Stimulated activated CD8-positive, alpha-beta memory T cell treated with anti-CD3 and anti-CD28 coated beads, Interleukin-4, amount 100 ng/mL, for 24 hours (primary cell): ENCODE data around the gene LCOR.
"Not testable (repeated sequence)": the region's sequence is repeated elsewhere in the genome, so short reads cannot be mapped to it uniquely, and the experiment has no call there.

ENCODE experiments used
- DNase-seq: peaks from one replicate; pipeline ENCODE4 v3.0.0-alpha.2; 2020; ENCODE audit warnings: low read depth

Gene LCOR

DNA sequence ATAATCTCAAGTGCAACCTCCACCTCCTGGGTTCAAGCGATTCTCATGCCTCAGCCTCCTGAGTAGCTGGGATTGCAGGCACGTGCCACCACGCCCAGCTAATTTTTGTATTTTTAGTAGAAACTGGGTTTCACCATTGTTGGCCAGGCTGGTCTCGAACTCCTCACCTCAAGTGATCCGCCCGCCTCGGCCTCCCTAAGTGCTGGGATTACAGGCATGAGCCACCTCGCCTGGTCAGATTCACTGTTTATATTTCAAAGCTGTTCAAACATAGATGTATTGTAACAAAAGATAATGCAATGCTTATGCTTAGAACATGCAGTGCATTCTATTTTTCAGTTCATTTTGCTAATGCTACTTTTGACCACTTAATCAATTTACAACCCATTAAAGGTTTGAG is 111.1 kb downstream of the LCOR start:
- DNase-seq: not testable (repeated sequence)

GRCh38 chr10:96947036-96947435 is 114.9 kb downstream of the LCOR start:
- DNase-seq: no peak

DNA sequence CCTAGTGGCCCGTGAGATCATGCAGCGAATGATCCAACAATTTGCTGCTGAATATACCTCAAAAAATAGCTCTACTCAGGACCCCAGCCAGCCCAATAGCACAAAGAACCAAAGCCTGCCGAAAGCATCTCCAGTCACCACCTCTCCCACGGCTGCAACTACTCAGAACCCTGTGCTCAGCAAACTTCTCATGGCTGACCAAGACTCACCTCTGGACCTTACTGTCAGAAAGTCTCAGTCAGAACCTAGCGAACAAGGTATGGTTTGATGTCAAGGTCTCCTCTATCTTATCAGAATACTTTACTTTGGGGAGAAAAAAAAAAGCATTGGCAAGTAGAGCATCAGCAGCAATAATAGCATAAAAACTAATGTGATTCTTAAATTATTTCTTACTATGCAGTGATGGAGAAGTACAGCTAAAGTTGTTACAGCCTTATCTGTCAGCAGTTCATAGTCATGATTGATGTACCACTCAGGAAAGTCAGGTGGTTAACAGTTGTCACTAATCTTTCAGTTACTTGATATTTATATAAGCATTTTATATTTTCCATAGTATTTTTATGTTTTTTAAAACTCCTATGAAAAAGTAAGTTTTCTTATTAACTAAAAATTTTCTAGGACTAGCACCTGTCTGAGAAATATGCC is 117.1 kb downstream of the LCOR start:
- DNase-seq: no peak

DNA sequence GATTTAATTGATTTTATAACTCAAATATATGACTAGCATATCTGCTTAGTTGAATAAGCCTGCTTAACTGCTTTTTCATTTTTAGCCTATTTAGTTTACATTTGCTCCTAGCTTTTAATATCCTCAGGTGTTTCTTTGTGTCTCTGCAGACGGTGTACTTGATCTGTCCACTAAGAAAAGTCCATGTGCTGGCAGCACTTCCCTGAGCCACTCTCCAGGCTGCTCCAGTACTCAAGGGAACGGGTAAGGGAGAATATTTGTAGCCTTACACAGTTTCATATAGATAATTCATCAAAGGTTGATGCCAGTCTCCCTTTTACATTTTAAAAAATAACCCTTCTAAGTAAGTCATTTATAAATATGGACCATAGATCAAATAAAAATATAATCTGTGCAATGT is 119.9 kb downstream of the LCOR start:
- DNase-seq: no peak

DNA sequence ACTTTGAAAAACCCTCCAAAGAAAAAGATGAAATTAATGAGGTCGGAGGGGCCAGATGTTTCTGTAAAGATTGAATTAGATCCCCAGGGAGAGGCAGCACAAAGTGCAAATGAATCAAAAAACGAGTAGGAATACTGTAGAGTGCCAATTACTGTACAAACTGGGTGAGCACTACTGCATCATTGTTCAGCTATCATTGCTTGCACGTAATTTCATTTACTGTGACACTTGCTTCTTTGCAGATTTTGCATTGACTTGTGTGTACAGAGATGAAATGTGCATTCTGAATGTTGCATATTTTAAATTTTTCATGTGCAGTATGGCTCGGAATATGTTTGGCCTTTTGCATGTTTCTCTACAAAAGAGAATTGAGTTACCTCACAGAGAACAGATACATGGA is 123.7 kb downstream of the LCOR start:
- DNase-seq: no peak

DNA sequence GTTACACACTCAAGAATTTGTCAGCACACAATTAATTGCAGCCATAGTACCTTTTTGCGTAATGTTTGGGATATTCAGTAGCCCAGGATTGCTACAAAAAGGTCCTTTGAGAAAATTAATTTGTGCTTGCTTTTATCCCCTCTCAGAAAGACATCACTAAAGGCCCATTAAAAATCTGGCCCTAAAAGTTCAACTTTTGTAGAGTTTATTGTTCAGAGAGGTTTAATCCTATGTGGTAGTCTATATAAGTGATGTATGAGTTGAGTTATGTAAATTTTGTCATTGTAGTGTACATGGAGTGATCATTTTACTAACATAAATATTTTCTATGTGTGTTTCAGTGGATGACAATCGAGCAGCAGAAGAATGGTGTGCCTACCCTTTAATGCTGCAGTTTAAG is 126.0 kb downstream of the LCOR start:
- DNase-seq: no peak

GRCh38 chr10:96959733-96960132 is 127.6 kb downstream of the LCOR start:
- no peak for DNase-seq

DNA sequence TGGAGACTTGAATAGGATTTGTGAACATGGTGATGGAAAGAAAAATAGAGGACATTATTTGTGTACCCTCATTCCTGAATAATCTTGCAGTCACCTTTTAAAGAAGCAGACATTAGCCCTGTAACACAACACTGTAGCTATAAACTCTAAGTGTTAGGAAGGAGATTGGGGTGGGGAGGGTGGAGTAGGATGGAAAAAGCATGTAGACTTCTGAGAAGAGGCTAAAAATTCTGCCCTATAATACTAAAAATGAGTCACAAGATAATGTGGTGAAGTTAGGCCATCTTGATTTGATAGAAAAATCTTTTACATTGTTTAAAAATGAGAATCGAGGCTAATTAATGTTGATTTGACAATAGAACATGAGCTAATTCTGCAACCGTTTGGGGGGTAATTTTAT is 128.8 kb downstream of the LCOR start:
- DNase-seq: no peak

- no peak for DNase-seq
Observed at GRCh38 chr10:96964131-96964530, 132.0 kb downstream of the LCOR start.

DNA sequence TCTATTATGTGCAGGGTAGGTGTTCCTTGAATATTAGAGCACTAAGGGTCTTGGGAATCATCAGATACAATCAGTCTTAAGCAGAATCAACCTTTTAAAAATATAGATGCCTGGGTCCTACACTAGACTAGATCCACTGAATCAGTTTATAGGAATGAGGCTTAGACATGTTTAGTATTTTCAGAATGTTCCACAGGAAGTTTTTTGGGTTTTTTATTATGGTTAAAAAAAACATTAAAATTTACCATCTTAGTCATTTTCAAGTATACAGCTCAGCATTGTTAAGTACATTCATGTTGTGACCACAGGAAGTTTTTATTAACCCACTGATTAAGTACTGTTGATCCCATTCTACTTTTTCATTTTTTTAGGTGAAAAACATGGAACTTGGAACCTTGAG is 135.7 kb downstream of the LCOR start:
- no peak for DNase-seq

- no peak for DNase-seq
Observed at GRCh38 chr10:96968682-96969423, 136.8 kb downstream of the LCOR start.

GRCh38 chr10:96971324-96971723 is 139.2 kb downstream of the LCOR start:
- no peak for DNase-seq

DNA sequence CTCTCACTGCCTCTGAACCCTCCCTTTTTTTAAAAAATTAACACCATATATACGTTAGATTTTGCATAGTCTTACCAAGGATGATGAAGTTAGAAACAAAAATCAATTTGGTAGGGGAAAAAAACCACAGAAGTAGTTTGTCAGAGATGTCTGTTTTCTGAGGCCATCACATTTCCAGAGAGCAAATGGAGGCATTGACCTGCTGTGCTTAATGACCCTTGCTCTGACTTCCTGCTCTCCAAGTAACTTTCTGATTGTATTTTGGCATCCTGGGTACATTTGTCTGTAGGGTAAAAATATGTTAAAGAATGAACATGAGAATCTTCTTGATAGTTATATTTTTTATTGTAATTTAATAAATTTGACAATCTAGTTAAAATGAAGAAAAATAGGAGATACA is 140.2 kb downstream of the LCOR start:
- DNase-seq: no peak

DNA sequence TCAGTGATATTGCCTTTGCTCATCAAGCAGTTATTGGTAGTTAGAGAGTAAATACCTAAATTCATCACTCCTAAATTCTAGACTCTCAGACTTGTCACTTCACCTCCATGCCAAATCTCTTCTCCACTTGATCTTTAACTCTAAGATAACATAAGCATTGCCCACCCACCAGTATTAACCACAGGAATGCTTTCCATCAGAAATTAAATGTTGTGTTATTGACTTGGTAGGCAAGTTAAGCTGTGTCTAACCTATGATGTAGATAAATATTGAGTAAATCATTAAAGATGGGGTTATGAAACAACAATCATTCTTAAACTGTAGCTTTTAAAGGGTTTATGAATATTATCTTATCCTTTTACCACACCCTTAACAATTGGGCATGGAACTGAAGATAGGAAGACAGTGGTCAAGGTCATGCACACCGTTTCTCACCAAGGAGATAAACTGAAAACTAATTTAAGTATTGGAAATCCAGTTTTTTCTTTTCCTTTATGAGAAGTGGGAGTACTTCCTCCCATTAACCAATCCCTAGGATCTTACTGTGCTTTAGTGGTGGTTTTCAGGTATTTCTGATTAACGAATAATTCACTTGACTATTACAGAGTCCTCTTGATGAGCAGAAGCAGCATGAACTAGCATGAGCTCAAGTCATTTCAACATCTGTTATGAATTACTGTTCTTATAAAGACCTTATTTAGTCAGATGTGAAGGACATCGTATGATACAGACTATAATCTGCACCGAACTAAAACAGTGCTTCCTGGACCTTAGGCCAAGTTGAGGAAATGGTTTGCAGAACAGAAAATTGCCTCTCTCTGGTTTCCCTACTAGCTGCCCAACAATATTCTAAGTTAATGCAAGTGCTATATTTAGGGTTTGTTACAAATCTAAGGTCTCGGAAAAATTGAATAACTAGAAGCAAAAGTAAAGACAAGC is 142.0 kb downstream of the LCOR start:
- DNase-seq: no peak

GRCh38 chr10:96975136-96975535 is 143.0 kb downstream of the LCOR start:
- no peak for DNase-seq

- no peak for DNase-seq
Observed at GRCh38 chr10:96978621-96979154, 146.6 kb downstream of the LCOR start.

GRCh38 chr10:96982149-96982930 is 150.2 kb downstream of the LCOR start:
- no peak for DNase-seq

GRCh38 chr10:96984541-96985131 is 152.5 kb downstream of the LCOR start:
- no peak for DNase-seq

DNA sequence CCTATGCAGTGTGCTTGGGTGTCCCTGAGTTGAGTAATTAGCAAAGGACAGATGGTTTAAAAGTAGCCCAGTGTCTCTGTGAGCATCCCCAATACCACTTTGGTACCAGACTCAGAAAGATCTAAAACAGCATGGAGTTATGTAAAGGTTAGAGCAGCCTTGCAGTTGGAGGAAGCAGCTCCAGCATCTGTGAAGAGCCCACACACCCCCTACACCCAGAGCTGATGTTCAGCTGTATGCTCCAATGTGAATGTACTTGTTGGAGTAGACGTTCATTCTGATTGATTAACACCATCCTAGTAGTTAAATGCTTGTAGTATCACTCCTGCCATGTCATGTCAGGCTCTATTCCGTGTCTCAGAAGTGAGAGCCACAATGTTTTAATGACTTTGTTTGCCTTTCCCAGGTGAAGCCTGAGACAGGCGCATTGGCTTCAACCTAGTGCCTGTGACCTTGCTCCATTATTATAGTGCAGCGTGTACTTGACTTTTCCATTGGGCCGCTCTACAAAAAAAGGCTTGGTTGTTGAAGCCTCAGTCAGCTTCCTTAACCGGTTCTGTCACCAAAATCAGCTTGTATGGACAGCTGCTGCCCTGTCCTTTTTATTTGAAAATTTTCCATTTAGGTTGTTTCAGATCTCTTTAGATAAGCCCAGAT is 154.2 kb downstream of the LCOR start:
- no peak for DNase-seq

GRCh38 chr10:96987141-96987841 is 155.2 kb downstream of the LCOR start:
- no peak for DNase-seq
